WTC11 (cell line): ENCODE measurements around the gene OR5A1.

Experiments
- CREM ChIP-seq: sonication (generic); formaldehyde crosslinking; IDR thresholded peaks from 2 replicates; pipeline ENCODE4 v1.8.1; 2022; ENCODE audit warnings: mild to moderate bottlenecking, missing genetic modification reagents, moderate library complexity
- CTCF ChIP-seq: fragments of 200-600 bp; IDR thresholded peaks from 2 replicates; pipeline ENCODE4 v1.8.0; 2022; ENCODE audit warnings: antibody characterized with exemption
- MYBL2 ChIP-seq: sonication (generic); formaldehyde crosslinking; IDR thresholded peaks from 2 replicates; pipeline ENCODE4 v1.8.1; 2023; ENCODE audit warnings: mild to moderate bottlenecking, moderate library complexity, missing genetic modification reagents

GRCh38 chr11:59436169-59436568 lies at the start of gene OR5A1:
- TF ChIP-seq CTCF (no peak), MYBL2 (CRISPR knock-in tag) (no peak), CREM (CRISPR knock-in tag) (no peak)
